AML-193 (cell line): Measurements from ENCODE around the gene NWD2.
A peak's percentile ranks its signal among the peaks of the same experiment; 100 is the strongest.

ENCODE experiments used
- DNase-seq, 2 experiments: peaks; one replicate each; lab custom pipeline; 2025; lab: John Stamatoyannopoulos, UW

NWD2 gene

GRCh38 chr4:37438564-37439279 lies 194.2 kb downstream of the NWD2 start:
- DNase-seq, result no peak

GRCh38 chr4:37439809-37440474 lies 195.4 kb downstream of the NWD2 start:
- DNase-seq, result no peak

- no peak for DNase-seq
Observed at GRCh38 chr4:37440501-37440900, 196.0 kb downstream of the NWD2 start.

- DNase-seq, result no peak
Observed at GRCh38 chr4:37441231-37442061, 196.9 kb downstream of the NWD2 start.

- DNase-seq, result no peak
Observed at GRCh38 chr4:37442062-37442323, 197.4 kb downstream of the NWD2 start.

- DNase-seq, result no peak
Observed at GRCh38 chr4:37443137-37443536, 198.6 kb downstream of the NWD2 start.

- no peak for DNase-seq
Observed at GRCh38 chr4:37445023-37445422, 200.5 kb downstream of the NWD2 start.

GRCh38 chr4:37446016-37446415 lies 201.5 kb downstream of the NWD2 start:
- DNase-seq, result no peak

- DNase-seq, result no peak
Observed at GRCh38 chr4:37447886-37448285, 203.3 kb downstream of the NWD2 start.

- DNase-seq, result no peak
Observed at GRCh38 chr4:37450309-37450708, 205.8 kb downstream of the NWD2 start.

- DNase-seq, result no peak
Observed at GRCh38 chr4:37450911-37451310, 206.4 kb downstream of the NWD2 start.

- DNase-seq, result no peak
Observed at GRCh38 chr4:37451656-37452055, 207.1 kb downstream of the NWD2 start.

- peak; percentile 58 to 67 for DNase-seq
Observed at GRCh38 chr4:37452952-37453280, 208.4 kb downstream of the NWD2 start.

GRCh38 chr4:37453281-37453998 lies 208.9 kb downstream of the NWD2 start:
- DNase-seq, result no peak

GRCh38 chr4:37453999-37454800 lies 209.7 kb downstream of the NWD2 start:
- DNase-seq, result no peak

- no peak for DNase-seq
Observed at GRCh38 chr4:37455301-37456131, 211.0 kb downstream of the NWD2 start.

- DNase-seq, result no peak
Observed at GRCh38 chr4:37461801-37462200, 217.3 kb downstream of the NWD2 start.

- no peak for DNase-seq
Observed at GRCh38 chr4:37463033-37463856, 218.7 kb downstream of the NWD2 start.

GRCh38 chr4:37464373-37465128 lies 220.0 kb downstream of the NWD2 start:
- DNase-seq, result no peak
